Thoracic aorta (tissue), 2 donors: ENCODE measurements around the gene PAEP. TPM values are rescaled to one million over a fixed set of nuclear protein-coding genes. Genes with fewer than 3 reads are reported as not detected.

ENCODE experiments used
- ATAC-seq: fragments of 150-250 bp; one replicate; pipeline ENCODE4 v1.8.0; 2017; ENCODE audit warnings: low read depth; ENCODE audit not compliant: insufficient number of reproducible peaks, low FRiP score
- DNase-seq: peaks from one replicate; pipeline ENCODE4 v3.0.0-alpha.2; 2020; ENCODE audit warnings: low spot score
- H3K27ac ChIP-seq, 2 donors: fragments of 200-600 bp; sonication (generic); 1 replicate in 1 of 2; 2 replicates in 1 of 2; pipeline ENCODE4 v1.5.1; 2016; ENCODE audit warnings: mild to moderate bottlenecking in 2 of 2, moderate library complexity in 2 of 2
- H3K27me3 ChIP-seq: fragments of 200-600 bp; sonication (generic); replicated peaks from 2 replicates; pipeline ENCODE4 v1.6.0; 2016; ENCODE audit warnings: mild to moderate bottlenecking; ENCODE audit not compliant: insufficient read depth
- H3K36me3 ChIP-seq: fragments of 200-600 bp; sonication (generic); one replicate; pipeline ENCODE4 v1.5.1; 2016
- H3K4me1 ChIP-seq, 2 donors: fragments of 200-600 bp; sonication (generic); 1 replicate in 1 of 2; 2 replicates in 1 of 2; pipeline versions ENCODE4 v1.5.1 to v1.6.0; 2016; ENCODE audit warnings: low read depth in 2 of 2, mild to moderate bottlenecking in 1 of 2; ENCODE audit not compliant: control insufficient read depth in 1 of 2
- H3K4me3 ChIP-seq: fragments of 200-600 bp; sonication (generic); 2 replicates; pipeline ENCODE4 v1.5.1; 2016; ENCODE audit warnings: mild to moderate bottlenecking
- H3K9me3 ChIP-seq: fragments of 200-600 bp; sonication (generic); 2 replicates; pipeline ENCODE4 v1.5.1; 2016
- total RNA-seq, 2 donors: library from RNA; depleted of rRNA; stranded (reverse); fragments of >200 nt; gene quantifications; one replicate each; pipeline versions ENCODE4 v1.1.0 to v1.2.3, GENCODE V29; 2016
- TF ChIP-seq, protein P1 (sequence below): fragments of 200-600 bp; sonication (generic); IDR thresholded peaks from one replicate; pipeline ENCODE4 v1.5.1; 2019; ENCODE audit warnings: antibody characterized with exemption

Gene PAEP
- total RNA-seq, 2 donors from 2014 or later, result not detected

DNA sequence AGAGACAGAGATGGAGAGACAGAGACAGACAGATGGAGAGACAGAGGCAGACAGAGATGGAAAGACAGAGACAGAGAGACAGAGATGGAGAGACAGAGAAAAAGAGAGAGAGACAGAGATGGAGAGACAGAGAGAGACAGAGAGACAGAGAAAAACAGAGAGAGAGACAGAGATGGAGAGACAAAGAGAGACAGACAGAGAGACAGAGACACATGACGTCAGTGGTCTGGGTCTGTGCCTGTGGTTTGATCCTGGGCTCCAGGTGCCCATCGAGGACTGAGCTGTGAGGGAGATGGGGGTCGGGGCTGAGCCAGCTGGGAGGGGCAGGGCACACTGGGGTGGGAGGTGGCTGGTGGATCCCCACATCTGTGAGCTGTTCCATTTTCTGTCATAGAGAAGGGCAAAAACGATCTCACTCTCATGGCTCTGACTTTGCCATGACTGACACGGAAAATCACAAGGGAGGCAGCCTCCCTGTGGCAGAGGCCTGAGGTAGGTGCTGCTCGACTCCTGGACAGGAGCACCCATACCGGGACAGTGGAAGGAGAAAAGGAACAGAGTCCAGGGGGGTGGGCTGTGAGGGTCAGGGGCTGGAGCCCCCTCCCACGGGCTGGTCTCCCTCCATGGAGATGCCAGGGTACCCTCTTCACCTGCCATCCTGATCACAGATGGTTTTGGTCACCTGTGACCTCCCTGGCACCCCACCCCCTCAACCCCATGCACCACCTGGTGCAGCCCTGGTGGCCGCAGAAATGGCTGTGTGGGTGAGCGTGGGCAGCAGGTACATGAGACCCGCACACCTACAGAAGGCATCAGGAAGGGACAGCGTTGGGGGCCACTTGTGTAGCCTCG, 49.0 kb downstream of the PAEP start:
- H3K4me1 ChIP-seq, result no peaks in the 10 kb centered on the region
- H3K36me3 ChIP-seq, result no peaks in the 10 kb centered on the region
- no peaks in the 10 kb centered on the region for H3K27me3 ChIP-seq
- no peak overlapping the region for H3K27ac ChIP-seq
- ATAC-seq, result no peak
- TF ChIP-seq, protein P1, sequence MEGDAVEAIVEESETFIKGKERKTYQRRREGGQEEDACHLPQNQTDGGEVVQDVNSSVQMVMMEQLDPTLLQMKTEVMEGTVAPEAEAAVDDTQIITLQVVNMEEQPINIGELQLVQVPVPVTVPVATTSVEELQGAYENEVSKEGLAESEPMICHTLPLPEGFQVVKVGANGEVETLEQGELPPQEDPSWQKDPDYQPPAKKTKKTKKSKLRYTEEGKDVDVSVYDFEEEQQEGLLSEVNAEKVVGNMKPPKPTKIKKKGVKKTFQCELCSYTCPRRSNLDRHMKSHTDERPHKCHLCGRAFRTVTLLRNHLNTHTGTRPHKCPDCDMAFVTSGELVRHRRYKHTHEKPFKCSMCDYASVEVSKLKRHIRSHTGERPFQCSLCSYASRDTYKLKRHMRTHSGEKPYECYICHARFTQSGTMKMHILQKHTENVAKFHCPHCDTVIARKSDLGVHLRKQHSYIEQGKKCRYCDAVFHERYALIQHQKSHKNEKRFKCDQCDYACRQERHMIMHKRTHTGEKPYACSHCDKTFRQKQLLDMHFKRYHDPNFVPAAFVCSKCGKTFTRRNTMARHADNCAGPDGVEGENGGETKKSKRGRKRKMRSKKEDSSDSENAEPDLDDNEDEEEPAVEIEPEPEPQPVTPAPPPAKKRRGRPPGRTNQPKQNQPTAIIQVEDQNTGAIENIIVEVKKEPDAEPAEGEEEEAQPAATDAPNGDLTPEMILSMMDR, result no peak
- DNase-seq, result no peak
- no peaks in the 10 kb centered on the region for H3K9me3 ChIP-seq
- no peak overlapping the region for H3K4me3 ChIP-seq

DNA sequence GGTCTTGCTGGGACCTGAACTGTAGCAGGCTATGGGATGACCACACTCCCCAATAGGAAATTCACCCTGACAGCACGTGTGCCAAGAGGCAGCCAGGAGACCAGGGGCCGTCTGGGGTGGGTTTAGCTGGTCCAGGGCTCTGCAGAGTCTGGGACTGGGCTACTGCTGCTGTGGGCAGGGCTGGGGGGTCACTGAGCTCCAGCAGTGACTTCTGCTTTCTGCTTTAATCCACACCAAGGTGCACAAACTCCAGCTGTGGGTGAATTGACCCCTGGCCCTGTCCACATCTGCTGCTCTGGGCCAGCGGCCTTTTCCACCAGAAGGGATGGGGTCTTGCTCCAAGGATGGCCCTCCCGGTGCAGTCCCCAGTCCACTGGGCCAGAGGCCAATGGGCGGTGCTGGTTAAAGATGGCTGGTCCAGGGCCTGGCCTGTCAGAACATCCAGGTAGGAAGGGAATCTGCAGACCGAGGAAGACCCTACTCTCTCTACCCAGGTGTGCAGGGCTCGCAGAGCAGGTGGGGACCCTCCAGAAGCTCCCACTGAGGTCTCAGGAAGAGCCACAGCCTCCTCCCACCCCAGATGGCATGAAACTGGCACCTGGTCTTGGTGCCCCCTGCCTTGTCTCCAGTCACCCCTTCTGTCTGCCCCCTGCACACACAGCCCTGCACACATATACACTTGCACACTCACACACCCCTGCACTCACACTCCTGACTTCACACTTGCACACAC, 49.8 kb downstream of the PAEP start:
- Histone ChIP-seq H3K27me3 (no peaks in the 10 kb centered on the region), H3K4me1 (no peaks in the 10 kb centered on the region), H3K9me3 (no peaks in the 10 kb centered on the region), H3K27ac (no peak overlapping the region), H3K4me3 (no peak overlapping the region), H3K36me3 (no peaks in the 10 kb centered on the region)
- TF ChIP-seq, protein P1, result no peak
- DNase-seq (no peak), ATAC-seq (no peak)

DNA sequence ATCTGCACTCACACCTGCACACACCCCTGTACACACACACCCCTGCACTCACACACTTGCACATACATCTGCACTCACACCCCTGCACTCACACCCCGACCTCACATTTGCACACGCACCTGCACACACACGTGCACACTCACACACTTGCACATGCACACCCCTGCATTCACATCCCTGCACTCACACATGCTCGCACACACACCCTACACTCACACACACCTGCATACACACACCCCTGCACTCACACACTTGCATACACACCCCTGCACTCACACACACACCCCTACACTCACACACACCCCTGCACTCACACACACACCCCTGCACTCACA, 50.3 kb downstream of the PAEP start:
- H3K27ac ChIP-seq, result no peak overlapping the region
- H3K27me3 ChIP-seq, result no peaks in the 10 kb centered on the region
- no peaks in the 10 kb centered on the region for H3K4me1 ChIP-seq
- ATAC-seq (no peak), DNase-seq (no peak)
- no peaks in the 10 kb centered on the region for H3K36me3 ChIP-seq
- TF ChIP-seq, protein P1, result no peak
- no peak overlapping the region for H3K4me3 ChIP-seq
- H3K9me3 ChIP-seq, result no peaks in the 10 kb centered on the region

DNA sequence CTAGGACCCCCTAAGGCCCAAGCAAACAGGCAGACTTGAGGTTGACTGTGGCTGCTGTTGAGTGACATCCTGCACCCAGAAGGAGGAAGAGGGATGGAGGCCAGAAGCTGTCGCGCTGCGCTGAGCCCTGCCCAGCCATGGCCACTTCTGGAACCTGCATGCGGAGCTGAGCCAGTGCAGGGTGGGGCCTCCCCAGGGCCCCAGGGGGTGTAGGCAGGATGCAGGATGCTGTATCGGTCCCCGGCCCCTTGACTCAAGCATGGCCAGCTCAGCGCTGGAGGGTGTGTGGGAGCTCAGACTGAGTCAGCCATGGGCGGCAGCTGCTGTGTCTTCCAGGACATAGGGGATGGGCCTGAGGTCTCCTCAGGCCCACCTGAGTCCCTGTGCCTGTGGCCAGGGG, 50.9 kb downstream of the PAEP start:
- Histone ChIP-seq H3K4me1 (no peaks in the 10 kb centered on the region), H3K9me3 (no peaks in the 10 kb centered on the region), H3K36me3 (no peaks in the 10 kb centered on the region), H3K4me3 (no peak overlapping the region), H3K27ac (no peak overlapping the region), H3K27me3 (no peaks in the 10 kb centered on the region)
- TF ChIP-seq, protein P1, result no peak
- DNase-seq (no peak), ATAC-seq (no peak)
